AG09319 (cell line): ENCODE measurements around the gene CMC2.

ENCODE experiments used
- DNase-seq: peaks from one replicate; pipeline ENCODE4 v3.0.0-alpha.2; 2010; ENCODE audit warnings: low read depth; ENCODE audit errors: extremely low read depth
- CTCF ChIP-seq: IDR thresholded peaks from 2 replicates; pipeline ENCODE4 v1.5.1; 2011; ENCODE audit warnings: low read depth, mild to moderate bottlenecking, inconsistent platforms, low read length, moderate library complexity

The CMC2 gene

GRCh38 chr16:80972611-80973010, 34.1 kb downstream of the CMC2 start:
- no peak for TF ChIP-seq CTCF
- DNase-seq = no peak

GRCh38 chr16:80971819-80972218, 34.9 kb downstream of the CMC2 start:
- no peak for TF ChIP-seq CTCF
- no peak for DNase-seq

DNA sequence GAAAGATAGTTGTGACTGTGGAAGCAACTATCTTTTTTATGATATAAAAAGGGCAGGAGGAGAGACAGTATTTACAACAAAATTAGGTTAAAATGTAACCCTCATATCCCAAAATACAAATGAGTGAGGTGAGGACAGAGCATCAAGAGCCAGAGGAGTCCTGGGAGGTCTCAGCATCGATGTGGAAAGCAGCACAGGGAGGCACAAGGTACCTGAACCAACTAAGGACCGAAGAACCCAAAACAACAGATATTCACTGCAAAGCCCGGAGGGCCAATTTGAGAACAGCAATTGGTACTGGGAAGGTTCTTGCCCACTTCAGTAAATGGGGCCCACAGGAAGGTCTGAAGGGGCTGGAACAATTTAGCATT, 37.6 kb downstream of the CMC2 start:
- TF ChIP-seq CTCF = no peak
- DNase-seq = no peak

GRCh38 chr16:80968386-80969113, 38.1 kb downstream of the CMC2 start:
- no peak for TF ChIP-seq CTCF
- DNase-seq = no peak

- TF ChIP-seq CTCF = no peak
- DNase-seq = no peak
These were observed 40.1 kb downstream of the CMC2 start for GRCh38 chr16:80966617-80967016.

DNA sequence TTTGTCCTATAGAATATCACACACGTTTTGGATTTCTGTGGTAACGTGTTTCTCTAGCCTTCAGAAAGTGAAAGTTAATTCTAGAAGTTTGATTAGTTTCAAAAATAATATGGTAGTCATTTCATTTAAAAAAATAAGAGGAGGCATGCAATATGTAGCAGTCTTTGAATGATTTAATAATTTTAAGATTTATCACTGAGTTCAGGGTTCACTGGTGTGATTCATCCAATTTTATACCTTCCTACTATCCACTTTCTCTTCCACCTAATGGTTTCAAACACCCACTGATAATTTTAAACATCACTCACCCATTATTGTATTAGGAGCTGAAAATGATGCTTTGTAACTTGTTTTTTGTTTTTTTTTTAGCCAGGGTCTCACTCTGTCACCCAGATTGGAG, 42.3 kb downstream of the CMC2 start:
- no peak for DNase-seq
- no peak for TF ChIP-seq CTCF

- TF ChIP-seq CTCF = no peak
- no peak for DNase-seq
These were observed 43.8 kb downstream of the CMC2 start for GRCh38 chr16:80962879-80963278.
